Lung microvascular endothelial cell (primary cell): ENCODE measurements around the gene DMPK. TPM values are rescaled to one million over a fixed set of nuclear protein-coding genes. Genes with fewer than 3 reads are reported as not detected.
A peak's percentile ranks its signal among the peaks of the same experiment; 100 is the strongest.

Experiments
- DNase-seq, 2 donors: peaks; one replicate each; pipeline versions ENCODE4 v3.0.0 to v3.0.0-alpha.2; 2010; ENCODE audit warnings: low read depth in 2 of 2
- total RNA-seq: library from RNA; depleted of rRNA; stranded (reverse); fragments of >200 nt; gene quantifications from 2 replicates; pipeline ENCODE4 v1.2.1, GENCODE V29; 2014

DMPK gene
- 4.4 and 7.7 TPM in 2 replicates for total RNA-seq

- DNase-seq = no peak
Measured at GRCh38 chr19:45782162-45782691, at the start of gene DMPK. TSS of gene DMPK (minus strand) at chr19:45782490. CDS start at chr19:45782352, 138 bp downstream.

- DNase-seq = no peak
Measured at GRCh38 chr19:45828945-45829344, 46.7 kb upstream of the DMPK start.

- no peak for DNase-seq
Measured at GRCh38 chr19:45828523-45828922, 46.2 kb upstream of the DMPK start.

- DNase-seq = no peak
Measured at GRCh38 chr19:45827459-45828093, 45.3 kb upstream of the DMPK start.

GRCh38 chr19:45826934-45827333, 44.6 kb upstream of the DMPK start:
- DNase-seq = no peak

- DNase-seq = no peak
Measured at GRCh38 chr19:45825917-45826893, 43.9 kb upstream of the DMPK start.

- no peak for DNase-seq
Measured at GRCh38 chr19:45825263-45825605, 42.9 kb upstream of the DMPK start.

- peak in 1 of 2 donors; percentile 40 for DNase-seq
Measured at GRCh38 chr19:45824531-45825262, 42.4 kb upstream of the DMPK start.

GRCh38 chr19:45824041-45824471, 41.8 kb upstream of the DMPK start:
- peak; percentile 52 to 76 for DNase-seq

- DNase-seq = no peak
Measured at GRCh38 chr19:45823182-45823581, 40.9 kb upstream of the DMPK start.

- DNase-seq = no peak
Measured at GRCh38 chr19:45822716-45823115, 40.4 kb upstream of the DMPK start.

- DNase-seq = no peak
Measured at GRCh38 chr19:45821570-45821969, 39.3 kb upstream of the DMPK start.

GRCh38 chr19:45821103-45821521, 38.8 kb upstream of the DMPK start:
- DNase-seq = no peak

- DNase-seq = peak in 1 of 2 donors; percentile 60
Measured at GRCh38 chr19:45820413-45821102, 38.3 kb upstream of the DMPK start.

- DNase-seq = no peak
Measured at GRCh38 chr19:45819769-45820168, 37.5 kb upstream of the DMPK start.

GRCh38 chr19:45817725-45818301, 35.5 kb upstream of the DMPK start:
- no peak for DNase-seq

- DNase-seq = peak; percentile 94 to 96
Measured at GRCh38 chr19:45817010-45817724, 34.9 kb upstream of the DMPK start.

GRCh38 chr19:45816236-45817009, 34.1 kb upstream of the DMPK start:
- no peak for DNase-seq

GRCh38 chr19:45815481-45816216, 33.4 kb upstream of the DMPK start:
- no peak for DNase-seq
